GDM1 (cell line): ENCODE measurements around the gene SMC3.

ENCODE experiments used
- DNase-seq: peaks from one replicate; lab custom pipeline; 2025; lab: John Stamatoyannopoulos, UW

Gene SMC3

DNA sequence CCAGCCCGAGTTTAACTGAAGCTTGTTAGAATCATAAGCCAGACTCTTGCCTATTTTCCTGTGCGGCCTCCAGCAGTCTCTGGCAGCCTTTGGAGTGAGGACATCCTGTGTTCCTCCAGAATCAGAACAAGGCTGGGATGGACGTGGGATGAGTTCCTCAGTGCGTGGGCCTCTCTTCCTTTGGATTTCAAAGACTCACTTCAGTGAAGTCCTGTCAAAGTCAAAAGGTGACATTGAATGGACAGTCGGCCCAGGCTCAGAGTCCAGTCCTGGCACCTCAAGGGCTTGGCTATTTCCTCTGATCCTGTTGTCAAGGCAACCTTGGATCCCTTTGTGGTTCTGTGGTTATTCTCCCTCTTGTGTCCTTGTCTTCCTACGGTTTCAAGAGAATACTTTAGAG, 21.4 kb upstream of the SMC3 start:
- no peak for DNase-seq

- DNase-seq, result no peak
Observed at GRCh38 chr10:110546499-110547110, 20.9 kb upstream of the SMC3 start.

- peak; percentile 47 for DNase-seq
Observed at GRCh38 chr10:110547139-110547761, 20.2 kb upstream of the SMC3 start.

GRCh38 chr10:110548002-110548401, 19.5 kb upstream of the SMC3 start:
- DNase-seq, result no peak

- DNase-seq, result no peak
Observed at GRCh38 chr10:110549211-110549610, 18.3 kb upstream of the SMC3 start.

- no peak for DNase-seq
Observed at GRCh38 chr10:110553905-110554304, 13.6 kb upstream of the SMC3 start.

GRCh38 chr10:110556296-110556695, 11.2 kb upstream of the SMC3 start:
- no peak for DNase-seq

- DNase-seq, result no peak
Observed at GRCh38 chr10:110556969-110557601, 10.4 kb upstream of the SMC3 start.

DNA sequence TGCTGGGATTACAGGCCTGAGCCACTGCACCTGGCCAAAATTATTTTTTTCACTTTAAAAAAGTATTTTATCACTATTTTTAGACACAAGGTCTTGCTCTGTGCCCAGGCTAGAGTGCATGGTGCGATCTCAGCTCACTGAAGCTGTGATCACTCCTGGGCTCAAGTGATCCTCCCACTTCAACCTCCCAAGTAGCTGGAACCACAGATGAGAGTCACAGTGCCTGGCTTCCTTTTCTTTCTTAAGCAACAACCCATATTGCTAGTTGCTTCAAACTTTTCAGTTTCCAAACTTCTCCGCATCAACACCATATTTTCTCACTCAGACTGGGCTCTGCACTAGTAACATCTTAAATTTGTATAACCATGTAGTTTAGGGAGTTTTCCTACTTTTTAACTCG, 9.5 kb upstream of the SMC3 start:
- no peak for DNase-seq

- DNase-seq, result no peak
Observed at GRCh38 chr10:110560012-110560411, 7.5 kb upstream of the SMC3 start.

GRCh38 chr10:110561292-110561691, 6.2 kb upstream of the SMC3 start:
- DNase-seq, result no peak

DNA sequence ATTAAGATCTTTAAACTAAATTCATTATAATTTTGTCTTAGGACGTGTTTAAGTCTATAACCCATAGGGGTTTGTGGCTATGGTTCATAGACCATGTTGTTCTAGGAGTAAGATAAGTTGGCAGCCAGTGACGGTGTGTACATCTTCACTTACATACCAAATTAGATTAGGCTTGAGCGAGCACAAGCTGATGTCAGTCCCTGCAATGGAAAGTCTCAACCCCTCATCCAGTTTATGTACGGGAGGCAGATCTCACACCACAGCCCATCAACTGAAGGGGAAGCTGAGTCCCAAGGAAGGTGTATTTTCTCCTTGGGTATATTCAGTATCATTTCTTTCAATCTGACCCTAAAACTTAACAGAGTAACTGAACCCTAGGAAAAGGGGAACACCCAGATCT, 5.1 kb upstream of the SMC3 start:
- DNase-seq, result no peak

DNA sequence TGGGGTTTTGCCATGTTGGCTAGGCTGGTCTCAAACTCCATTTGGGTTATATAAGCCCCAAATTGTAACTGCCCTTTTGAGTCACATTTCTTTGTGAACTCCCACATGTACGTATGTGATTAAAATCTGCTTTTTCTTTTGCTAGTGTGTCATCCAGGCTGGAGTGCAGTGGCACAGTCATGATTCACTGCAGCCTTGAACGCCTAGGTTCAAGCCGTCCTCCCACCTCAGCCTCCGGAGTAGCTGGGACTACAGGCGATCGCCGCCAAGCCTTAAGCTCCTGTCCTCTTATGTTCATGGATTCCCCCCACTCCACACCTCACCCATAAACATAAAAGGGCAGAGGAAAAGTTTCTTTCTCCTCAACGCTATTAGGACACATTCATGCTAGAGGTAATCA, 4.4 kb upstream of the SMC3 start:
- no peak for DNase-seq

DNA sequence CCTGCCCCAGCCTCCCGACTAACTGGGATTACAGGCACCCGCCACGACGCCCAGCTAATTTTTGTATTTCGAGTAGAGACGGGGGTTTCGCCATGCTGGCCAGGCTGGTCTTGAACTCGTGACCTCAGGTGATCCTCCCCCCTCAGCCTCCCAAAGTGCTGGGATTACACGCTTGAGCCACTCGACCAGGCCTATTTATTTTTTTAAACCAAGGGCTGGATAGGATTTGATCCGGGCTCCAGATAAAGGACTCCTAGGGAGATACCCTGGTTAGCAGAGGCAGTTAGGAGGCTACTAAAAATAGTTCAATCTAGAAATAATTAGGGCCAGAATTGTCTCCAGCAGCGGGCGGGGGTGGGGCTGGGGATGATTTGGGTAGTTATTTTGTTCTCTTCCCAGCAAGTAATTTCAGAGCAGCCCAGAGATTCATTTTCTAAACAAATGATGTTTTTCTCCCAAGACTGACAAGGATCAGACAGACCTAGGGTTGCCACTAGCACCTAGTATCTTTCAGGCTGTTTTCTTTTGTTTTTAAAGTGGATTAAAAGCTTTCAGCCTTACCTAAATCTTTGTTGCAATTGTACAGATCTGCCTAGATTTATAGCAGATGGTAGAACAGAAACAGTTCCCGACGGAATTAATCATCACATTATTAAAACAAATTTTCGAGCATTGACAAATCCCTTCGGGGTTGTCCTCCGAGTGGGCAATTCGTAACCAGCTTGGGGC, 859 bp upstream of the SMC3 start:
- no peak for DNase-seq

- DNase-seq, result no peak
Observed at GRCh38 chr10:110568055-110568735, 700 bp downstream of the SMC3 start.

GRCh38 chr10:110569122-110569521, 1.6 kb downstream of the SMC3 start:
- DNase-seq, result no peak

- DNase-seq, result no peak
Observed at GRCh38 chr10:110569736-110570135, 2.2 kb downstream of the SMC3 start.

DNA sequence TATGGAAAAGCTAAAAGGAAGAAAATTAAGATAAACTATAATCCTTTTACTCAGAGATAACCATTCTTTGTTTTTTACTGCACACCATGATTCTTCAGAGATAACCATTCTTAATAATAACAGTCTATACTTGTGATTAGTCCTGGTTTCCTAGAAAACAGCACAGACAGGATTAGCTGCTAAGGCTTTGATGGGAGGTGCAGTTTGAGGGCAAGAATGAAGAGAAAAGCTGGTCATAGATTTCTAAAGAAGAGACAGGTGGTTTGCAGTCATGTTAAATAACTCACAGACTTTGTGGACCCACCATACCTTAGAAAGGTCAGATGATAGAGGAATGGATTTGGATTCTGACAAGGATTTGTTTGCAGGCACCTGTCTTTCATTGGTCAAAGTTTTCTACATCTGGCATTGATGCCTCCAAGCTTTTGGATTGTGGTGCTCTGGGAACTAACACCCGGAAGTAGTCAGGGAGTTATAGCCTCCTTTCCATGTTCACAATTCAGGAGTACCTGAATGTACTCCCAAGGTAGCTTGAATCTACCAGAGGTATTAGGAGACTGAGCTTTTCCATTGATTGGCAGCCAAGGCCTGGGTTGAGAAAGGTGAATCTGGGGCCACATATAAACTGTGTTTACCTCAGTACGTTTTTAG, 3.7 kb downstream of the SMC3 start:
- no peak for DNase-seq

DNA sequence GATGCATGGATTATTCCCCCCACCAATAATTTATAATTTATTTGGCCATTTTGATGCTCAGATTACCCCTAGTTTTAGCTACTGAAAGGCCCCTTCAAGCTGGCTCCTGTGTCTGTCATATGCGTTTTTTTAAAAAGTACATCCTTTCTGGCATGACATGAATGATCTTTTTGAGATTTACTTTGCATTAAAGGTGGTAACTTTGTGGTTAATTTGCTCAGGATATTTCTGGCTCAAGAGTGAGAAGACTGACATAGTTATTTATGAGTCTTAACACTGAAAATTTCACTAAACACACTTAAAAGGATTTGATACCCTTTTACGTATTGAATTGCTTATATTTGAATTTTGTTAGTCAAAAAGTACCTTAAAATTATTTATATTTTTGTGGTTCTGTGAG, 5.4 kb downstream of the SMC3 start:
- DNase-seq, result no peak

DNA sequence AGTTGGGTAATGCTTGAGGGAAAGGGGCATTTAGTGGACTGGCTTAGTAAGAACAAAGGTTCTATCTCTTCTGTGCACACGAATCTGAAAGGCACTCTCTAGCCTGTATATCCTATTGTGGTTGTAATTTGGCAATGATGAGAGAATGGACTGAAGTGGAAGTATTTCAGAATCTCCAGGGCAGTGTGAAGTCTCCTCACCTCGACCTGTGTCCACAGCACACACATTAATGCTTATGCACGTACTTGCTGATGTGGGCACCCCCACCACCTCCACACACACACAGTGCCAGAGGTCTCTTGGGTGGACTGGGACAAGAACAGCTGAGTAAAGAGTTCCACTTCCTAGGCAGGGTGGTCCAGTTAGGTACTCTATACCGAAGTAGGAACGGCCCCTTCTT, 6.9 kb downstream of the SMC3 start:
- DNase-seq, result no peak

DNA sequence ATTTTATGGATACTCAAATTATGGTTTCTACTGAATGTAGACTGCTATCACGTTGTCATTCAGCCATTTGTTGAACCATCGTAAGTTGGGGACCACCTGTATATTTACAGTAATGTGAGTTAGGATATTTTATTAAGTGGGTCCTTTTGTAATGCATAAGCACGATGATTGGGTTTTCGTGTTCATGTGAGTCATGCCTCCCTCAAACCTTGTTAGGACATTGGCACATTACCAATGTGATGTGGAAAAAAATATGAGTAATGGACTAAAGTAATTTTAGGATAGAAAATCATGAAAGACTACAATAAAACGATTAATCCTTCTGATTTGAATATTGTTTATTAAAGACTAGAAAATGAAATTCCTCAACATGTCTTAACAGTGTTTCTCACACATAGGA, 8.7 kb downstream of the SMC3 start:
- no peak for DNase-seq

- no peak for DNase-seq
Observed at GRCh38 chr10:110577056-110577455, 9.6 kb downstream of the SMC3 start.
